NCI-H524 (cell line): ENCODE measurements around the gene EFCAB14.
A peak's percentile ranks its signal among the peaks of the same experiment; 100 is the strongest.
"Not testable (repeated sequence)": the region's sequence is repeated elsewhere in the genome, so short reads cannot be mapped to it uniquely, and the experiment has no call there.

Source experiments
- DNase-seq, 2 experiments: peaks; one replicate each; lab custom pipeline; 2025; lab: John Stamatoyannopoulos, UW

EFCAB14 gene

GRCh38 chr1:46718727-46719622 lies at the start of gene EFCAB14:
Gene EFCAB14, minus strand, starts transcription at chr1:46719114. Its CDS starts 1,027 bp downstream, at chr1:46718087.
- peak; percentile 81 to 91 for DNase-seq

- no peak for DNase-seq
These were observed 49.5 kb upstream of the EFCAB14 start for GRCh38 chr1:46768445-46768844.

- DNase-seq, result peak; percentile 43 to 69
These were observed 48.9 kb upstream of the EFCAB14 start for GRCh38 chr1:46767649-46768282.

- DNase-seq, result no peak
These were observed 45.5 kb upstream of the EFCAB14 start for GRCh38 chr1:46764402-46764801.

- DNase-seq, result no peak
These were observed 42.8 kb upstream of the EFCAB14 start for GRCh38 chr1:46761740-46762139.

GRCh38 chr1:46760558-46761166 lies 41.7 kb upstream of the EFCAB14 start:
- DNase-seq, result no peak

- no peak for DNase-seq
These were observed 39.1 kb upstream of the EFCAB14 start for GRCh38 chr1:46757956-46758528.

- DNase-seq, result no peak
These were observed 38.5 kb upstream of the EFCAB14 start for GRCh38 chr1:46757247-46757955.

- DNase-seq, result no peak
These were observed 36.2 kb upstream of the EFCAB14 start for GRCh38 chr1:46755121-46755520.

GRCh38 chr1:46754707-46755106 lies 35.8 kb upstream of the EFCAB14 start:
- DNase-seq, result not testable (repeated sequence)

- DNase-seq, result no peak
These were observed 35.1 kb upstream of the EFCAB14 start for GRCh38 chr1:46753985-46754384.

- no peak for DNase-seq
These were observed 31.0 kb upstream of the EFCAB14 start for GRCh38 chr1:46749921-46750404.

- DNase-seq, result no peak
These were observed 30.5 kb upstream of the EFCAB14 start for GRCh38 chr1:46749404-46749803.

- DNase-seq, result peak; percentile 43 to 64
These were observed 28.9 kb upstream of the EFCAB14 start for GRCh38 chr1:46747683-46748288.

GRCh38 chr1:46742069-46742468 lies 23.2 kb upstream of the EFCAB14 start:
- DNase-seq, result no peak

GRCh38 chr1:46735708-46736324 lies 16.9 kb upstream of the EFCAB14 start:
- DNase-seq, result peak in 1 of 2 experiments; percentile 30

GRCh38 chr1:46728327-46728873 lies 9.5 kb upstream of the EFCAB14 start:
- DNase-seq, result peak in 1 of 2 experiments; percentile 5

GRCh38 chr1:46725736-46726108 lies 6.8 kb upstream of the EFCAB14 start:
- no peak for DNase-seq

GRCh38 chr1:46724991-46725735 lies 6.2 kb upstream of the EFCAB14 start:
- DNase-seq, result peak; percentile 73 to 89

GRCh38 chr1:46723901-46724300 lies 5.0 kb upstream of the EFCAB14 start:
- no peak for DNase-seq
